GM18858 (cell line): ENCODE measurements around the gene CRIM1.

Experiments
- ATAC-seq: cut with Tn5 transposase; IDR thresholded peaks from one replicate; pipeline ENCODE4 v1.9.1; 2021; ENCODE audit not compliant: unreplicated experiment

CRIM1 gene

GRCh38 chr2:36478999-36479398 is 123.4 kb downstream of the CRIM1 start:
- no peak for ATAC-seq

GRCh38 chr2:36479406-36479805 is 123.8 kb downstream of the CRIM1 start:
- ATAC-seq: no peak

- ATAC-seq: no peak
Measured at GRCh38 chr2:36480028-36480427, 124.5 kb downstream of the CRIM1 start.

- no peak for ATAC-seq
Measured at GRCh38 chr2:36480636-36481035, 125.1 kb downstream of the CRIM1 start.

GRCh38 chr2:36481709-36482108 is 126.1 kb downstream of the CRIM1 start:
- no peak for ATAC-seq

- ATAC-seq: no peak
Measured at GRCh38 chr2:36482576-36483214, 127.1 kb downstream of the CRIM1 start.

GRCh38 chr2:36483290-36483689 is 127.7 kb downstream of the CRIM1 start:
- no peak for ATAC-seq

GRCh38 chr2:36484454-36484853 is 128.9 kb downstream of the CRIM1 start:
- ATAC-seq: no peak

- no peak for ATAC-seq
Measured at GRCh38 chr2:36485521-36485920, 129.9 kb downstream of the CRIM1 start.

- no peak for ATAC-seq
Measured at GRCh38 chr2:36486521-36487044, 131.0 kb downstream of the CRIM1 start.

- no peak for ATAC-seq
Measured at GRCh38 chr2:36487947-36488346, 132.4 kb downstream of the CRIM1 start.

GRCh38 chr2:36489281-36489680 is 133.7 kb downstream of the CRIM1 start:
- no peak for ATAC-seq

GRCh38 chr2:36490749-36491148 is 135.2 kb downstream of the CRIM1 start:
- no peak for ATAC-seq

GRCh38 chr2:36492216-36492945 is 136.8 kb downstream of the CRIM1 start:
- no peak for ATAC-seq

GRCh38 chr2:36493306-36493705 is 137.7 kb downstream of the CRIM1 start:
- no peak for ATAC-seq

GRCh38 chr2:36497570-36498163 is 142.1 kb downstream of the CRIM1 start:
- ATAC-seq: no peak

- ATAC-seq: no peak
Measured at GRCh38 chr2:36499128-36499820, 143.7 kb downstream of the CRIM1 start.

- no peak for ATAC-seq
Measured at GRCh38 chr2:36500072-36500471, 144.5 kb downstream of the CRIM1 start.

GRCh38 chr2:36502081-36502480 is 146.5 kb downstream of the CRIM1 start:
- ATAC-seq: no peak

GRCh38 chr2:36507408-36507812 is 151.8 kb downstream of the CRIM1 start:
- peak; percentile 79 for ATAC-seq

- no peak for ATAC-seq
Measured at GRCh38 chr2:36509075-36509474, 153.5 kb downstream of the CRIM1 start.
